H1 (cell line): ENCODE measurements around the gene TENT4B.

ENCODE experiments used
- CEBPB ChIP-seq: IDR thresholded peaks from 2 replicates; pipeline ENCODE4 v1.6.1; 2012; ENCODE audit warnings: low read depth, low read length
- EP300 ChIP-seq, 2 experiments: IDR thresholded peaks; 1 replicate in 1 of 2; 2 replicates in 1 of 2; pipeline ENCODE4 v1.6.1; 2011 to 2012; ENCODE audit warnings: low read depth in 2 of 2, low read length in 2 of 2, mild to moderate bottlenecking in 2 of 2, borderline replicate concordance in 1 of 2, inconsistent platforms in 1 of 2, moderate library complexity in 1 of 2
- EZH2 ChIP-seq: fragments of 200-600 bp; sonication (generic); IDR thresholded peaks from 2 replicates; pipeline ENCODE4 v1.7.1; 2012; ENCODE audit warnings: low read depth, mild to moderate bottlenecking, moderate library complexity, low read length, inconsistent platforms; ENCODE audit not compliant: severe bottlenecking
- KDM1A ChIP-seq: fragments of 200-600, 300-600 bp; sonication (generic); IDR thresholded peaks from 2 replicates; pipeline ENCODE4 v1.7.1; 2016; ENCODE audit warnings: mild to moderate bottlenecking, low read length, borderline replicate concordance
- POLR2A ChIP-seq, 2 experiments: IDR thresholded peaks; 1 replicate in 1 of 2; 2 replicates in 1 of 2; pipeline ENCODE4 v1.6.1; 2011; ENCODE audit warnings: low read depth in 2 of 2, low read length in 2 of 2, mild to moderate bottlenecking in 2 of 2; ENCODE audit errors: control extremely low read depth in 1 of 2
- SP2 ChIP-seq: IDR thresholded peaks from 2 replicates; pipeline ENCODE4 v1.6.1; 2012; ENCODE audit warnings: mild to moderate bottlenecking, low read length, inconsistent platforms
- TF ChIP-seq, protein P1 (sequence below), 3 experiments: IDR thresholded peaks; 1 replicate in 2 of 3; 2 replicates in 1 of 3; pipeline versions ENCODE4 v1.5.1 to v1.6.1; 2011; ENCODE audit warnings: low read length in 3 of 3, mild to moderate bottlenecking in 3 of 3, inconsistent platforms in 2 of 3, low read depth in 1 of 3, moderate library complexity in 1 of 3; ENCODE audit not compliant: insufficient read depth in 1 of 3; ENCODE audit errors: control extremely low read depth in 1 of 3

DNA sequence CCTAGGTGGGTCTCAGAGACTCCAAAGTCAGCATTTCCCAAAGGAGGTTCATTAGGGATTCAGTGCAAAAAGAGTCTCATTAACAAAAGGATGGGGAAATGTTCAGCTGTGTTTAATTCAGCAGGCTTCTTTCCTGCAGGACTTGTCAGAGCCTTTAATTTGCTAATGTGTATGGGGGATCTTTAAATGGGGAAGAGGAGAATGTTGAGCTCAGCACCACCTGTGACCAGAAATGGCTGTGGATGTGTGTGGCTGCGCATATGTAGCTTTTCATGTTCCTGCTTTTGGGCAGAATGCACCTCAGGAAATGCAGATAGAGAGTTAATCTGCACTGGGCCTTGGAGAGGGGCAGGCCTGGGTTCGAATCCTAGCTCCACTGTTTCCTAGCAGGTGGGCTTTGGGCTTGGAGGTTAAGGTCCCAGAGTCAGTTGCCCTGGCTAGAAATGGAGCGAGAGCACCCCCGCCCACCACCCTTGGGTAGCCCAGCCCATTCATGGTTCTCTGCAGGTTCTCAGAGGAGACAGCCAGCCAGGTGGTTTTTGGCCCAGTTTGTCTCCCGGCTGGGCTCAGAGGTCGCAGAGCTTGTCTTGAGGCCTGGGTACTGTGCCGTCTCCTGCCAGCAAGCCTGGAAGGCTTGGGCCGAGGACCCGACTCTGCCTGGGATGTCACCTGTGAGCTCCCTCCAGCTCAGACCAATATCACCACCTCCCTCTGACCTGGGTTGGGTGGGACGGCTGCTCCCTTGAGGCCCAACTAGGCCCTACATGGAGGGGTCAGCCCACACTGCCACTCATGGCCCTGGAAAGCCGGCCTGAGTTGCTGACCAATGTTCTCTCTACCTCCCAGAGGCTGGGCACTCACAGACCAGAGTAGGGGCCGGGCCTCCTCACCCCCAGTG lies 122.6 kb downstream of the TENT4B start:
- TF ChIP-seq, protein P1, sequence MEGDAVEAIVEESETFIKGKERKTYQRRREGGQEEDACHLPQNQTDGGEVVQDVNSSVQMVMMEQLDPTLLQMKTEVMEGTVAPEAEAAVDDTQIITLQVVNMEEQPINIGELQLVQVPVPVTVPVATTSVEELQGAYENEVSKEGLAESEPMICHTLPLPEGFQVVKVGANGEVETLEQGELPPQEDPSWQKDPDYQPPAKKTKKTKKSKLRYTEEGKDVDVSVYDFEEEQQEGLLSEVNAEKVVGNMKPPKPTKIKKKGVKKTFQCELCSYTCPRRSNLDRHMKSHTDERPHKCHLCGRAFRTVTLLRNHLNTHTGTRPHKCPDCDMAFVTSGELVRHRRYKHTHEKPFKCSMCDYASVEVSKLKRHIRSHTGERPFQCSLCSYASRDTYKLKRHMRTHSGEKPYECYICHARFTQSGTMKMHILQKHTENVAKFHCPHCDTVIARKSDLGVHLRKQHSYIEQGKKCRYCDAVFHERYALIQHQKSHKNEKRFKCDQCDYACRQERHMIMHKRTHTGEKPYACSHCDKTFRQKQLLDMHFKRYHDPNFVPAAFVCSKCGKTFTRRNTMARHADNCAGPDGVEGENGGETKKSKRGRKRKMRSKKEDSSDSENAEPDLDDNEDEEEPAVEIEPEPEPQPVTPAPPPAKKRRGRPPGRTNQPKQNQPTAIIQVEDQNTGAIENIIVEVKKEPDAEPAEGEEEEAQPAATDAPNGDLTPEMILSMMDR (IDR thresholded peaks at IDR 0.05; ENCODE audit: control extremely low read depth in 1 of 3, insufficient read depth in 1 of 3, low read depth in 1 of 3, low read length in 3 of 3), result no peak
- TF ChIP-seq CEBPB (no peak), POLR2A (IDR thresholded peaks at IDR 0.05; ENCODE audit: control extremely low read depth in 1 of 2, low read depth in 2 of 2, low read length in 2 of 2) (no peak), SP2 (no peak), EP300 (IDR thresholded peaks at IDR 0.05; ENCODE audit: borderline replicate concordance in 1 of 2, low read depth in 2 of 2, low read length in 2 of 2) (no peak), EZH2 (no peak), KDM1A (no peak)
